ENCODE results near the gene SCLT1. TPM values are rescaled to one million over a fixed set of nuclear protein-coding genes. Genes with fewer than 3 reads are reported as not detected.

Gene SCLT1
- total and polyA plus RNA-seq, 2 experiments from 2014 or later: 5.7 to 13.9 TPM

GRCh38 chr4:128846063-128846462 lies 247.3 kb downstream of the SCLT1 start:
- Histone ChIP-seq H3K9me3 (ENCODE audit: low read depth) (no peaks in the 10 kb centered on the region), H3K4me1 (ENCODE audit: low read depth) (no peaks in the 10 kb centered on the region), H3K36me3 (peaks cover 11% of the 10 kb centered on the region), H3K4me3 (no peak overlapping the region), H3K27me3 (no peaks in the 10 kb centered on the region), H3K27ac (no peak overlapping the region)
- DNase-seq (ENCODE audit: low read depth in 1 of 2, low spot score in 1 of 2): no peak
- TF ChIP-seq CTCF (IDR thresholded peaks at IDR 0.05; ENCODE audit: low read depth, low read length): no peak

GRCh38 chr4:128844931-128845330 lies 248.4 kb downstream of the SCLT1 start:
- DNase-seq (ENCODE audit: low read depth in 1 of 2, low spot score in 1 of 2): no peak
- peaks cover 11% of the 10 kb centered on the region for H3K36me3 ChIP-seq
- H3K27ac ChIP-seq: no peak overlapping the region
- H3K9me3 ChIP-seq (ENCODE audit: low read depth): no peaks in the 10 kb centered on the region
- H3K27me3 ChIP-seq: no peaks in the 10 kb centered on the region
- TF ChIP-seq CTCF (IDR thresholded peaks at IDR 0.05; ENCODE audit: low read depth, low read length): no peak
- peaks cover 7% of the 10 kb centered on the region for H3K4me1 ChIP-seq (ENCODE audit: low read depth)
- no peak overlapping the region for H3K4me3 ChIP-seq

GRCh38 chr4:128841402-128841801 lies 251.9 kb downstream of the SCLT1 start:
- H3K27ac ChIP-seq: no peak overlapping the region
- H3K9me3 ChIP-seq (ENCODE audit: low read depth): no peaks in the 10 kb centered on the region
- peaks cover 7% of the 10 kb centered on the region for H3K4me1 ChIP-seq (ENCODE audit: low read depth)
- H3K36me3 ChIP-seq: peaks cover 4% of the 10 kb centered on the region
- H3K4me3 ChIP-seq: no peak overlapping the region
- no peak for TF ChIP-seq CTCF (IDR thresholded peaks at IDR 0.05; ENCODE audit: low read depth, low read length)
- H3K27me3 ChIP-seq: no peaks in the 10 kb centered on the region
- DNase-seq (ENCODE audit: low read depth in 1 of 2, low spot score in 1 of 2): no peak

GRCh38 chr4:128840711-128841318 lies 252.5 kb downstream of the SCLT1 start:
- TF ChIP-seq CTCF (IDR thresholded peaks at IDR 0.05; ENCODE audit: low read depth, low read length): no peak
- H3K4me3 ChIP-seq: no peak overlapping the region
- peaks cover 7% of the 10 kb centered on the region for H3K4me1 ChIP-seq (ENCODE audit: low read depth)
- H3K9me3 ChIP-seq (ENCODE audit: low read depth): no peaks in the 10 kb centered on the region
- peaks cover 2% of the 10 kb centered on the region for H3K36me3 ChIP-seq
- no peak for DNase-seq (ENCODE audit: low read depth in 1 of 2, low spot score in 1 of 2)
- no peaks in the 10 kb centered on the region for H3K27me3 ChIP-seq
- no peak overlapping the region for H3K27ac ChIP-seq

- peaks cover 7% of the 10 kb centered on the region for H3K4me1 ChIP-seq (ENCODE audit: low read depth)
- no peak overlapping the region for H3K27ac ChIP-seq
- no peak overlapping the region for H3K4me3 ChIP-seq
- no peaks in the 10 kb centered on the region for H3K27me3 ChIP-seq
- H3K9me3 ChIP-seq (ENCODE audit: low read depth): no peaks in the 10 kb centered on the region
- DNase-seq (ENCODE audit: low read depth in 1 of 2, low spot score in 1 of 2): no peak
- H3K36me3 ChIP-seq: no peaks in the 10 kb centered on the region
- no peak for TF ChIP-seq CTCF (IDR thresholded peaks at IDR 0.05; ENCODE audit: low read depth, low read length)
Measured at GRCh38 chr4:128837679-128838078, 255.7 kb downstream of the SCLT1 start.

Measured in cardiac muscle cell (in vitro differentiated cells and primary cell).